ENCODE measurements around the gene SRPK3.
A peak's percentile ranks its signal among the peaks of the same experiment; 100 is the strongest.
"Not testable (repeated sequence)": the region's sequence is repeated elsewhere in the genome, so short reads cannot be mapped to it uniquely, and the experiment has no call there.

SRPK3 gene

GRCh38 chrX:153745067-153745433 is 35.8 kb upstream of the SRPK3 start:
- DNase-seq (ENCODE audit: low spot score) = not testable (repeated sequence)

DNA sequence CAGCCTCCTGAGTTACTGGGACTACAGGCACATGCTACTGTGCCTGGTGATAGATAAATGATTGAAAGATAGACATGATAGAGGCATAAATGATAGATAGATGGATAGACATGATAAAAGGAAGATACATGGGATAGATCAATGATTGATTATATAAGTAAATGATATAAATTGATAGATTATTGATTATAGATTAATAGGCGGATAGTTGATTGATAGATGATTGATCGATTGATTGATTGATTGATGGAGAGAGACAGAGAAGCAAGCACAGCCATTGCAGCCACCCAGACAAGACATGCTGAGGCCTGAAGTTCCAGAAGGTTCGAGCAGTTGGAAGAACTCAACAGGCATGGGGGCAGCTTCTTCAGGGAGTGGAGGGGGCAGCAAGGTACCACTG is 34.5 kb upstream of the SRPK3 start:
- DNase-seq (ENCODE audit: low spot score) = no peak

- DNase-seq (ENCODE audit: low spot score) = not testable (repeated sequence)
Observed at GRCh38 chrX:153746991-153747390, 33.9 kb upstream of the SRPK3 start.

DNA sequence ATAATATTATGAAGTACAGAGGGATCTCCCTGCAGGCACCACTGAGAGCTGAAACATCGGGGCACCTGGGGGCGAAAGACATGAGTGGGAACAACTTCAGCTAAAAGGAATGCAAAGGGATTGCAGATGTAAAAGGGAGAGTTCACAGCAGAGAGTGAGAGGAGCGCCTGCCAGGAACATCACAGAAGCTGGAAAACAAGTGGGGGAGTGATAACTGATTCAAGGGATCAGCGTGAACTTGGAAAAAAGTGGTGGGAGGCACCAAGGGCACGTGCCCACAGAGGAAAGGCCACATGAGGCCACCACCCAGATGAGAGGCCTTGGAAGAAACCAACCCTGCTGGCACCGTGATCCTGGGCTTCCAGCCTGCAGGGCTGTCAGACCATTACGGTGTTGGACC is 31.8 kb upstream of the SRPK3 start:
- not testable (repeated sequence) for DNase-seq (ENCODE audit: low spot score)

DNA sequence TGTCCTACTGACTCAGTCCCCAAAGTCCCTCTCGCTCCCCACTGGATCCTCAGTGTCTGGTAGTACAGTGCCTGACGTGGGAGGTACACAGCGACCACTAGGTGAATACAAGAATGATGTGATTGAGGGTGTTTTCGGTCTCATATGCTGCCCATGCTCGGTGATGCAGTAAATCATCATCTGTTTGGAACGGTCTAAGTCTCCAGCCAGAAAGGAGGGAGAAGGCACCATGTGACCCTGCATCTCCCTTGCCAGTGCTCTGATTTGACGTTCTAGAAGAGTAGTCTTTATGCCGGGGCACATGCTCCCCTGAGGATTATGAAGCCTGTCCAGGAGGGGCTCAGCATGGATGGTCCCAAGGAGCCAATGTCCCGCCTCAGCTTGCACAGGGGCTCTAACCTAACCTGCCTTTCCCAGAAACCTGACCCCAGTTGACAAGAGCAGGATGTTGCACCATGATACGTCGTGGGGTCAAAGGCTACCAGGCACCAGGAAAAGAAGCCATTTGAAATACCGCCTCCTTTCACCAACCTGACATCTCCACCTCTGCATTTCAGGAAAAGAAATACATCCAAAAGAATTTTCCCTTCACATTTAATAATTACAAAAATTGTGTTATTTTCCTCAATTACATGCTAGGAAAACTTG is 30.6 kb upstream of the SRPK3 start:
- no peak for DNase-seq (ENCODE audit: low spot score)

DNA sequence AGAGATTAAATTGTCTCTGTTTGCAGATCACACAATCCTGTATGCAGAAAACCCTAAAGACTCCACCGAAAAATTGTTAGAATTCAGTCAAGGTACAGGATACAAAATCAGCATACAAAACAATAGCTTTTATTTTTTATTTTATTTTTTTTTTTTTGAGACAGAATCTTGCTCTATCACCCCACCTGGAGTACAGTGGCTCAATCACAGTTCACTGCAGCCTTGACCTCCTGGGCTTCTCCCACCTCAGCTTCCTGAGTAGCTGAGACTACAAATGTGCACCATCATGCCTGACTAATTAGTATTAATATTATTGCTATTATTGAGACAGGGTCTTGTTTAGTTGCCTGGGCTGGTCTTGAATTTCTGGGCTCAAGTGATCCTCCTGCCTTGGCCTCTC is 25.7 kb upstream of the SRPK3 start:
- no peak for DNase-seq (ENCODE audit: low spot score)

DNA sequence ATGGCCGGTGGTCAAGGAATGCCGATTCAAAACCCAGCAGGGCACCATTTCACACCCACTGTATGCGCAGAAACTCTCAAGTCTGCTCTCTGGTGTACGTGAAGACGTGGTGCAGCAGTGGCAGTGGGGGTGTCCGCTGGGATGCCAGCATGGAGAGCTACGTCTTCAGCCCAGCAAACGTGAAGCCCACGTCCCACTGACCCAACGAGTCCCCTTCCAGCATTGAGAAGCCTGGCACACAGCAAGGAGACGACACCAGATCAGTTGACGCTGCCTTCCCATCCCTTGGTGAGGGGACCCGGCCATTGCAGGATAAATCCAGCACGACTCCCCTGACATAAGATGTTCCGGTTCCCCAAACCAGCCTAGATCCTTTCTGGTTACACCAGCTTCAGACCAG is 19.0 kb upstream of the SRPK3 start:
- no peak for DNase-seq (ENCODE audit: low spot score)

DNA sequence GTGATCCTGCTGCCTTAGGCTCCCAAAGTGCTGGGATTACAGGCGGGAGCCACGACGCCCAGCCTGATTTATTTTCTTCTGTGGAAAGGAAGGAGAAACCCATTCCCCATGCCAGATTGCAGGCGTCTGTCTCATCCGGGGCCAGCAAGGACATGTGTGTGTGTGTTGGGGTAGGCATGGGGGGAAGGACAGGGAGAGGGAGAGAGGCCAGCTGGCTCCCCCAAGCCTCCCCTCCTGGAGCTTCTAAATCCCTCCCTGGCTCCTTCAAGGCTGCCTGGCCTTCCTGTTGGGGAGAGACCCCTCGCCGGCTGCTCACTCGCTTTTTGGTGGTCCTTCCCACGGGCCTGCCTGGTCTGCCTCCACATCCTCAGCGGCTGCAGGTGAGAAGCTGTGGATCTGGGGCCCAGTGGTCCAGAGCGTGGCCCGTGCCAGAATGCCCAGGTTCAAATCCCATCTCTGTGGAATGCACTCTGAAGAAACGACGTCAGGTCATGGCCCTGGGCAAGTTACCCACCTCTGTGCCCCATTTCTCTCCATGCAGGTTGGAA is 18.1 kb upstream of the SRPK3 start:
- DNase-seq (ENCODE audit: low spot score) = no peak

DNA sequence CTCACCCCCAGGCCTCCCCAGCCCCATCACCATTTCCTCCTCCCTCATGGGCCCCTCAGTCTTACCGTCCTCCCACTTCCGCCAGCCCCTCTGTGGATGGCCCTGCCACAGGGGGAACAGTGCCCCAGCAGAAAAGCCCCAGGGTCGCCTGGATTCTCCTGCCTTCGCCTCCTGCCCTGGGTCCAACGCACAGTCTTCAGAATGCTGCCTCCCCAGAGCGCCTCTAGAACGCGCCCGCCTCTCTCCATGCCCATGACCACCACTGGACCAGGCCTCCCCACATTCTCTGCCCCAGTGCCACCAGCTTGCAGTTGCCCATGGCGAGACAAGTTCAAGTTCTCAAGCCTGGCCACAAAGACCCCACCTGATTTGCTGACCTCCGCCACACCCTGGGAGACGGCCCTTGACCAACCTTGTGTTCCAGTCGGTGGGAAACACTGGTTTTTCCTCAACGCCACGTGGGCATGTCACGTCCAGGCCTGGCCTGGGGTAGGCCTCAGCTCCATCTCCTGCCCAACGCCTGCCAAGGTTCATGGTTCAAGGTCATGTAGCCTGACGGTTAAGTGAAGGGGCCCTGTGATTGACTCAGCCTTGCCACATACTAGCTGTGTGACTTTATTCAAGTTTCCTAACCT is 17.4 kb upstream of the SRPK3 start:
- no peak for DNase-seq (ENCODE audit: low spot score)

DNA sequence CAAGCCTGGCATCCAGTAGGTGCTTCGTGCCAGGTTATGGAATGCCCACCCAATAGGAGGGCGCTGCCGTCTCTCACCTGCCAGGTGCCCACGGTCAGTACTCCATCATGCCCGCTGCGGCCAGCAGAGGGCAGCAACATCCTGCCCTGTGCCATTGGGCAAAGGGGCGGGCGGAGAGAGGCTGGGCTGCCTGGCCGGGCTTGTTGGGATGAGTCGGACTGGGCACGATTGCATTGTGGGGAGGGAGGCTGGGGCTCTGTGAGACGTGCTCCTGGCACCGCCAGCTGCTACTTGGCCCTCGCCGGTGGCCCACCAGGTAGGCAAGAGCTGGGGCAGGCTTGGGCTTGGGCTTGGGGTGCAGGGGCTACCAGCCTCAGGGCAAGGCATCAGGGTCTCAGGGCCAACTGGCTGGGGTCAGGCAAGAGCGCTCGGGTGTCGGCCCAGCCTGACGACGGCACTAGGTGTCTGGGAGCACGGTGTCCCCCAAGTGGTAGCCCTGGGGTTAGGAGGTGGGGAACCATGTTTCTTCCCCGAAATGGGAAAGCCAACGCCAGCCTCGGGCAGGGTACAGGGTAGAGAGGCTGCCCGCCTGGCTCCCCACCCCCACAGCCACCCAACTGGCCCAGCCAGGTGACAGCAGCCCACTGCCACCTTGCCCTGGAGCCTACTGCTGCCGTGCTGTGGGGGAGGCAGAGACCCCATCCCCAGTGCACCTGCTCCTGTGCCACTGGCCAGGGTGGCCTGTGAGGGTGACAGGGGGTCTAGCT is 16.7 kb upstream of the SRPK3 start, which contains the start of gene PLXNB3:
PLXNB3 (plus strand) TSS at position 261 of the 767 bp plus-strand sequence. CDS start 1,287 bp downstream, outside the sequence.
- DNase-seq (ENCODE audit: low spot score) = peak; percentile 85

DNA sequence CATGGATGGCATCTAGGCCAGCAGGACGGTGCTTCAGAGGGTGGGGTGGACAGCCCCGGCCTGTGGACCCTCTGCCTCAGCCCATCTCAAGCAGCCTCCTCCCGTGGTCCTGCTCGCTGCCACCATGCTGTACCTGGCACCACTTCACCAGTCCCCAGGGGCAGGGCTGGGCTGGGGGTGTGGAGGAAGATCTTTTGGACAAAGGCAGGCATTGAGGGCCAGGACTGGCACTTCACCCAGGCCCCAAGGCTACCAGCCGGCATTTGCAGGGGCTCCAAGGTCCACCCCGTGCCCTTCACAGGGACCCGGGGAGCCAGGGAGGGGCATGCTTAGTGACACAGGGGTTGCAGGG is 16.1 kb upstream of the SRPK3 start:
- DNase-seq (ENCODE audit: low spot score) = no peak

- DNase-seq (ENCODE audit: low spot score) = no peak
Observed at GRCh38 chrX:153765138-153766079, 15.4 kb upstream of the SRPK3 start.

- DNase-seq (ENCODE audit: low spot score) = peak; percentile 87
Observed at GRCh38 chrX:153766098-153766817, 14.6 kb upstream of the SRPK3 start.

GRCh38 chrX:153766871-153767673 is 13.8 kb upstream of the SRPK3 start:
- no peak for DNase-seq (ENCODE audit: low spot score)

DNA sequence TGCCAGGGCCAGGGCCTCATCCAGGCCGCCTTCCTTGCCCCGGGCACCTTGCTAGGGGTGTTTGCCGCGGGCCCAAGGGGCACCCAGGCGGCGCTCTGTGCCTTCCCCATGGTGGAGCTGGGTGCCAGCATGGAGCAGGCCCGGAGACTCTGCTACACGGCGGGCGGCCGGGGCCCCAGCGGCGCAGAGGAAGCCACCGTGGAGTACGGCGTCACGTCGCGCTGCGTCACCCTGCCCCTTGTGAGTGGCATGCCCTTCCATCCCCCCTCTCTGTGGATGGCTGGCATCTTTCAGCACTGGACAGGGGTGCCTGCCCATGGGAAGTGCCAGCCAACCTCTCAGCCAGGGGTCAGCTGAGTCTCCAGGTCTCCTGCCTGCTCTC is 13.2 kb upstream of the SRPK3 start:
- no peak for DNase-seq (ENCODE audit: low spot score)

DNA sequence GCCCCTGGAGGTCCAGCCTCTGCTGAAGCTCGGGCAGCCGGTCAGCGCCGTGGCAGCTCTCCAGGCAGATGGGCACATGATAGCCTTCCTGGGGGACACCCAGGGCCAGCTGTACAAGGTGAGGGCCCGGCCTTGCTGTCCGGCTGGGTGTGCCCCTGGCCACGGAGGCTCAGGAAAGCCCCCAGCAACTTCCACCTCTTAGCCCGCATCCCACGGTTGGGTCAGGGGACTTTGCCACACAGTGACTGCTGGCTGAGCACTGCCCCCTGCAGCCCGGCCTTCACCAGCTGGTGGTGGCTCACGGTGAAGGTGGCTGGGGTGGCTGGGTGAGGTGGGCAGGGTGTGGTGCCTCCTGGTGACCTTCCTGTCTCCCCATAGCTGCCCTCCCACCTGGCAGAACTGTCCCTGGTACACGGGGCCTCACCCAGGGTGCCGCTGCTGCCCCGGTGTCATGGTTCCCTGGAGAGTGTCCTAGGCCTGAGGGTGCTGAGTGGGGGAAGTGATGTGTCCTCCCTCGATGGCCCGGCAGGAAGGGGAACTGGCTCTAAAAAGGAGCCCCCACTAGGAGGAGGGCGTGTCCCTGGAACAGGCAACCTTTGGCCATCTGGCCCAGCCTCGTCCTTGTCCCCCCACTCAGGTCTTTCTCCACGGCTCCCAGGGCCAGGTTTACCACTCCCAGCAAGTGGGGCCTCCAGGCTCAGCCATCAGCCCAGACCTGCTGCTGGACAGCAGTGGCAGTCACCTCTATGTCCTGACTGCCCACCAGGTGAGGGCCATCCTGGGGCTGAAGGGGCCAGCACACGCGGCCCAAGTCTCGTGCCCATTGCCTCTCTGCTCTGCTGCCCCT is 12.3 kb upstream of the SRPK3 start:
- no peak for DNase-seq (ENCODE audit: low spot score)

GRCh38 chrX:153769158-153769864 is 11.5 kb upstream of the SRPK3 start:
- DNase-seq (ENCODE audit: low spot score) = no peak

DNA sequence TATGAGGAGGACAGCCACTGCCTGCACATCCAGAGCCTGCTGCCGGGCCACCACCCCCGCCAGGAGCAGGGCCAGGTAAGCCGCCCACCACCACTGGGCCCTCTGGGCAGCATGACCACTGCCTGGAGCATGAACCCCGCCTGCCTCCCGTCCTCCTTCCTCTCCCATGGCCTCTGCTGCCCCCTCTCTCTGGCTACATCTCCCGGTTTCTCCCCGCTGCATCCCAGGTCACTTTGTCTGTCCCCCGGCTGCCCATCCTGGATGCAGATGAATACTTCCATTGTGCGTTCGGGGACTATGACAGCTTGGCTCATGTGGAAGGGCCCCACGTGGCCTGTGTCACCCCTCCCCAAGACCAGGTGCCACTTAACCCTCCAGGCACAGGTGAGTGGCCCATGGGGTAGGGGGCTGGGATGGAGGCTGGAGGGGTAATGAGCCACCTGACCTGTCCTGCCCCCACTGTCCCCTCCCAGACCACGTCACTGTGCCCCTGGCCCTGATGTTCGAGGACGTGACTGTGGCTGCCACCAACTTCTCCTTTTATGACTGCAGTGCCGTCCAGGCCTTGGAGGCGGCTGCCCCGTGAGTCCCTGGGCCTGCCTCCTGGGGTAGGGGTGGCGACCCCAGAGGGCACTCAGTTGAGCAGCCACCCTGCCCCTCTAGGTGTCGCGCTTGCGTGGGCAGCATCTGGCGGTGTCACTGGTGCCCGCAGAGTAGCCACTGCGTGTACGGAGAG is 10.8 kb upstream of the SRPK3 start:
- no peak for DNase-seq (ENCODE audit: low spot score)

All from hepatic stellate cell (primary cell).